GM18517 (cell line): ENCODE data around the gene PDXDC1.
"Not testable (repeated sequence)": the region's sequence is repeated elsewhere in the genome, so short reads cannot be mapped to it uniquely, and the experiment has no call there.

ENCODE experiments used
- ATAC-seq: cut with Tn5 transposase; IDR thresholded peaks from one replicate; pipeline ENCODE4 v1.9.1; 2021; ENCODE audit warnings: mild to moderate bottlenecking, moderate library complexity; ENCODE audit not compliant: unreplicated experiment

PDXDC1 gene

DNA sequence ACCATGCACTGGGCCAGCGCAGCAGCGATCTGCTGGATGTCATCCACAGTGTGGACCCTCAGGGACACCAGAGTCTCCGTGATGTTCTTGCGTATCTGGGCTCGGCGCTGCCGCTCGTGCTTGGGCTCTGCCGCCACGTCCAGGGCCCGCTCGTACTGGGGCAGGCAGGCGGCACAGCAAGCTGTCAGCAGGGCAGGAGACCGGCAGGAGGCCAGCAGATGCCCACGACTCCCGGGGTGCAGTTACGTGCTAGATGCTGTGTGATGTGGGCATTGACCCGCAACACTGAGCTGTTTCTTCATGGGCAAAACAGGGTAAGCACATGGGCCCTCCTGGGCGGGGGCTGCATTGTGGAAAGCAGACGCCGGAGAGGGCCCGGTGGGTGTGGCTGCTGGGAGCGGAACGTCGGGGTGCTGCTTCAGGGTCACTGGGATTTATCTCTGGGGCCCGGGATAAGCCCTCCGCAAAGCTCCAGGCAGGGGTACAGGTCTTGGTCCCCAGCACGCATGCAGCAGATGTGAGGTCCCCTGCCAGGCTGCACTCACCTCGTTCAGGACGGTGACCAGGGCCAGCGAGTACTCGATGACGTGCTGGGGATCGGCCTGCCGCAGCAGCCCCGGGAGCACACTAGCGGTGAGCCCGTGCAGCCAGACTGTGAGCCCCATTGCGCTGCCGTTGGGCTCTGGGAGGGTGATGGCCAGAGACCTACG is 158.0 kb downstream of the PDXDC1 start:
- ATAC-seq: not testable (repeated sequence)

DNA sequence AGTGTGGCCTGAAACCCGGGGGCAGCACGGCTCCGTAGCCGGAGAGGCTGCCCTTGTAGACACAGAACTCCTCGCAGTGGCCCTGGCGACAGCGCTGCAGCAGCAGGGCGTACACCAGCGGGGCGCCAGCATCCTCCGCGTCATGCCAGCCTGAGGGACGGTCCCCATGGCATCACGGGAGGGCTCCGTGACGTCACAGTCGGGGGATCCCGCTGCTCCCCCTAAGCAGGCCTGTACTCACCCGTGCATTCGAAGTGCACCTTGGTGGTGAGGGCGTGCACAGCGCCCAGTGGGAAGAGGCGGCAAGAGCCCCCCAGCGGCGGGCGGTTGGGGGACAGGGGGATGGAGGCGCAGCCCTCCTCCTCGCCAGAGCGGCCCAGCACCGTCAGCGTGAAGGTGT is 158.7 kb downstream of the PDXDC1 start:
- not testable (repeated sequence) for ATAC-seq

DNA sequence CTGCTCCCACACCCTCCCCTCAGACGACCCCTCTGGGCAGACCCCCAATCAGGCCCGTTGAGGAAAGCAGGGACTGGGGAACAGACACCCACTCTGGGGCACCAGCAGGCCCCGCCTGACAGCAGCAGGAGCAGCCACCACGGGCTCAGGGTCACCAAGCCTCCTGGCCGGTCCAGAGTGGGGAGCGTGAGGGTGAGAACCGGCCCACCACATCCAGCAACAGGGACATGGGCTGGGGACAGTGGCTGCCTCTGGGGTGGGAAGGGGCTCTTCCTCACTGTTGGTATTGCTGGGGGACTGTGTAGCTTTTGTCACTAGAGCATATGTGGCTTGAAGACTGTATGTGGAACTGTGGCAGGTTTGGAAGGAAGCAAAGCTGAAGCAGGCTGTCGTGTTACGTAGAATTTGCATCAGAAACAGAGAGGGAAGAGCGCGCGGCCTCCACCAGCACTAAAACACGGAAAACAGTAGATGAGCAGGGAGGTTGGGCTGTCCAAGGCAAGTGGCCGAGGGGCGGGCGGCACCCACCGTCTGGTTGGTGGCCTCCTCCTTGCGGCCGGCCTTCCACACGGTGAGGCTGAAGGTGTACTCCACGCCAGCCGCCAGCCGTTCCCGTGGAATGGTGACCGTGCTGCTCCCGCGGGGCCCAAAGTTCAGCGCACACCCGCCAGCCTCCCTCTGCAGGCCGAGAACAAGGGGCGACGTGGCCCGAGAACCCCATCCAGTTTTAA is 160.1 kb downstream of the PDXDC1 start:
- not testable (repeated sequence) for ATAC-seq

DNA sequence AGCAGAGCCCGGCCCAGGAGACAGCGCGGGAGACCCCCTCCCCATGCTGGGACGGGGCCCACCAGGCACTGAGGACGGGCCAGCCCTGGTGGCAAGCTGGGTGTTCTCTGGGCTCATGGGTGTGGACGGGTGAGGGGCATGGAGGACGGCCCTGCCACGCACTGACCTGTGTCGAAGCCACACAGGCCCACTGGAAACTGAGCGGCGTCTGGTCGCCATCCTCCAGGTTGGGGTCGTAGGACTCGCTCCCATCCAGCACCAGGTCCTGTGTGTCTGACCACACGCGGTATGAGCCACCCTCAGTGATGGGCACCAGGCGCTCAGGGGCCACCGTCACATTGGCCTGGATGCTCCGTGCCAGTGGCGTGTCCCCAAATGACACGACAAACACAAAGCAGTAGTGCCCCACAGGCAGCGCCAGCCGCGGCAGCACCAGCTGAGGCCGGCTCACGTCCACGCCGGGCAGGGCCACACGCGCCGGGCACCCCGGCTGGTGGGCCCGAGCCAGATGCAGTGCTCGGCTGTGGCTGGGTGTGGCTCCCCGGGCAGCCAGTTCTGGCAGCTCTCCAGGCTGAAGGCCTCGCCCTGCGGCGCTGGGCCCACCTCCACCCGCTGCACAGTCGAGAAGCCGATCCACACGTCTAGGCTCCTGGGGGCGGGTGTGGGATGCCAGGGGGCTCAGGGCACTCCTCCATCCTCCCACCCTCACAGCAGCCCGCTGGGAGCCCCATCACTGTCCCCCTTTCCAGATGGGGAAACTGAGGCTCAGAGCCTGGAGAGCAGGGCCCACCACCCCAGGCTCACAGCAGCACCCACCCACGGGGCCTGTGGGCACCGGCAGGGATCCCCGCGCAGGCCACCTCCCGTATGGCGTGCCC is 160.9 kb downstream of the PDXDC1 start:
- not testable (repeated sequence) for ATAC-seq

DNA sequence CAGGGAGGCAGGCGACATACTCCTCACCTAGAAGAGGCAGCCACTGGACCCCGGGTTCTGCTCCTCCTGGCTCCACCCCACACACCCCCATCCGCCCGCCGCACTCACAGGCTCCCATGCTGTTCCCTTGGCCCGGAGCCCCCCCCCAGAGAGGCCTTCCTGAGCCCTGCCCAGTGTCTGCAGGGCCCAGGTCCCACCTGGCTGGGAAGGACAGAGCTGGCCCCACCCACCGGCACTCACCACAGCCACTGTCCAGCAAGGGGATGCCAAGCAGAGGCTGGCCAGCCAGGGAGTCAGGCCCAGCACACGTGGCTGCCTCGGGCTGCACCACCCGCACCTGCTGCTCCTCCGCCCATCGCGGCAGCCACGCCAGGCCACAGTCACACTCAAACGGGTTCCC is 162.7 kb downstream of the PDXDC1 start:
- not testable (repeated sequence) for ATAC-seq

DNA sequence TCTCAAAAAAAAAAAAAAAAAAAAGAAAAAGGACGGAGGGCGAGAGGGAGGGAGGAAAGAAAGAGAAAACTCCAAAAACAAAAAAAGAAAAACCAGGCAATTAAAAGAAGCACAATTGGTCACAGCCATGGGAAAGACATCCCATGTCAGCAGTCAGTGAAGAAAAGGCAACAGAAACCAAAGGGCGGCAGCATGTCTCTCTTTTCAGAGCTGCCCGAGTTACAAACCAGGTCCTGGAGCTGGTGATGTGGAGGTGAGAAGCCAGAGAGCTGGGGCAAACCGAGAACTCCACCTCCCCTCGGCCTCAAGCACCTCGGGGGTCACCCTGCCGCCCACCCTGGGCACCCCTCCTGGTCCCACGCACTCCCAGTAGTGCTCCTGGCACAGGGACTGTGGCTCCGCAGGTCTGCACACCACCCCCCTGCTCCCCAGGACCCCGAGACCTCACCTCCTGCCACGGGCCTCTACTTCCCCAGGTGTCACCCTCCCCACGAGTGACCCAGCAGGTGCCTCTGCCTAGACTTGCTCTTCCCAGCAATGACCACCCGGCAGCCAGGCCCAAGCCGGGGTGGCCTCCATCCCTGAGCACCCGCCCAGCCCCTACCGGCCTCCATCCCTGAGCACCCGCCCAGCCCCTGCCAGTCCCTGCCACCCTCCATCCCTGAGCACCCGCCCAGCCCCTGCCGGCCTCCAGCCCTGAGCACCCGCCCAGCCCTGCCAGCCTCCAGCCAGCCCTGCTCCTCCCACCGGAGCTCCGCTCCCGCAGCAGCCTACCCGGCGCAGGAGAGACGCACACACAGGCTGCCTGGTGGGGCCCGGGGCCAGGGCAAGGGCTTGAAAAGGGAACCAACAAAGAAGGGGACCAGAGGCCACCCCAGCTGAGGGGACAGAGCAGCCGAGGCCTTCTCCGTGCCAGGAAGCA is 165.9 kb downstream of the PDXDC1 start:
- ATAC-seq: not testable (repeated sequence)

DNA sequence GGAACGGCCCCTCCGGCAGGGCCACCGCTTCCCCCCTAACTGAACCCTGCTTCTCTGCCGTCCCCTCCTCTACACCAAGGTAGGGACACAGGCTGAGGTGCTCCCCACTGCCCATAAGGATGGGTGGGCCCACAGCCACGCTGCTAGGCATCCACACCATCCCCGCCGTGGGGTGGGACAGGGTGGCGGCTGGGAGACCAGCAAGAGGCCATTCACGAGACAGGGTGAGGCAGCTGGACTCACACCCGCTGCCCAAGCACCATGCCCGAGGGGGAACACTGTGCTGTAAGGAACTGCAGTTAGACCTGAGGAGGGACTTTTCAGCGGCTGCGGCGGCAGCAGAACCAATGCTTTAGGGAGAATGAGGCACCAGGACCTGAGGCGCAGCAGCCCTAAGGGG is 166.8 kb downstream of the PDXDC1 start:
- ATAC-seq: no peak

DNA sequence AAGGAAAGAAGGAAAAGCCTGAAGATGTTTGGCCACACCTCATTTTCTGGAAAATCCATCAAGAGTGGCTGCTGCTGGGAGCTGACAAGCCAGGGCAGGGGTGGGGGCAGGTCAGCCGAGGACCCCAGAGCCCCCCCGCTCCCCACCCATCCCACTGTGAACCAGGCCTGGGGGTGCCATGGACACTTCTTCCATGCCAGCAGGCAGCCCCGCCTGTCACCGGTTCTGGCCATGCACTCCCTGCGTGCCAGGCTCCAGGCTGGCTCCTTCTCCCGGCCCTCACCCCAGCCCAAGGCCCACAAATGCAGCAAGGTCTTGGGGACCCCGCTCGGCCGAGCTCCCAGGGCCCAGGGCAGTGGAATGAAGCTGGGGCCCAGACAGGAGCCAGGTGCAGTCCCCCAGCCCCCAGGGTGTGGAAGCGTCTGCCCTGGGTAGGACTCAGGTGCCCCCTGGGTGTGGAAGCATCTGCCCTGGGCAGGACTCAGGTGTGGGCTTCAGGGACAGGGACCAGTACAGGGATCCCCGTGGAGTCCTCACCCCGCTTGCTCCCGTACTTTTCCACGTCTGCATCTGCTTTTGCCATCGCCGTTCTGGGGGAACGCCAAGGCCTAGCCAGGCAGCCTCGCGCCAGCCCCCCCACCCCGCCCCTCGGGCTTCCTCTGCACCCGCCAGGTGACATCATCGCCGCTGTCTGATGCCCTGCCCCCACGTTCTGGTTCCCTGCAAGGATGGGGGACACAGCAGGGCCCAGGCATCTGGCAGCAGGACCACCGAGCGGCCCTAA is 167.5 kb downstream of the PDXDC1 start:
- not testable (repeated sequence) for ATAC-seq

DNA sequence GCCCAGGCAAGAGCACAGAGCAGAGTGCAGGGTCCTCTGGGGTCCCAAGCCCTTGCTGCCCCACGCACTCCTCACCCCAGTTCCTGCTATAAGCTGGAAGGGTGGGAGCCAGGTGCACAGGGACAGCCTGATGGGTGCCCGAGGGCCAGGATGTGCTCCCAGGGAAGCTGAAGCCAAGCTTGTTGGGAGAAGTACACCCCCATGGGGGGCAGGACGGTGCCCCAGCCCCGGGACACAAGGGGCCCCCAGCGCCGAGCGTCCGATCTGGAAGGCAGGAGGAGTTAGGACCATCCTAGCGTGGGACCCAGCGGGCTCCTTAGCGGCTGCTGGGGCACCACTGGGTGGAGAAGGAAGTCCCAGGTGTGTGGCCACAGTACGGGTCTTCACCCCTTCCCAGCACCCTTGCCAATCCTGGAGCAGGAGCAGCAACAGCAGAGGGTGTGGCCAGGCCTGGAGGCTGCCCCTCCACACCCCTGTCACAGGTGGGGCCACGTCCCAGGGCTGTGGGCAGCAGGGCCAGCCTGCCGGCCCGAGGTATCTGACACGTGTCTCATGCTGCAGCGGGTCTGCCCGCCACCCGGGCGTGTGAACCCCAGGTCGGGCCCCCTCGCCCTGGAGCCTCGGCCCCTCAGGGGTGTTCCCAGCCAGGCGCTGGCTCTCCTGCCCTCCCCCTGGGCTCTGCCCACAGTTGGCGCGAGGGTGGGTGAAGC is 168.2 kb downstream of the PDXDC1 start:
- ATAC-seq: not testable (repeated sequence)

DNA sequence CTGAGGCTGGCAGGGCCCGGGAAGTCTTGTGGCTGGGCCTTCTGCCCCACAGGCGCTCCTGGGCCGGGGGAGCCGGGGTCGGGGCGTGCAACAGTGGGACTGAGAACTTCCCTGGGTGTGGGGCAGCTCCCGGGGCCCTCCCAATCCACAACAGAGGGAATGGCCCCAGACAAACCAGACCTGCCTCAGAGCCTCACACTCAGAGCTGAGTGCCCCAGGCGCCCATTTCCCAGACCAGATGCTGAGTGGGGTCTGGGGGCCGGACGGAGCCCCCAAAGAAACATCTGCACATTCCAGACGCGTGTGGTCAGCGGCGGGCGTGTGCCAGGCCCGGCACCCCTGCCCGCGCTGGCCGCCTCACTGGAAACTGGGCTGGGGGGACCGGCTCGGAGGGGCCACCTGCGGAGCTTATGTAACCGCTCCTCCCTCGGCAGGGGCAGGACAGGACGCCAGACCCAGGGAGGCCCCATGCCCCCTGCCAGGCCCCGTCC is 168.8 kb downstream of the PDXDC1 start:
- not testable (repeated sequence) for ATAC-seq

DNA sequence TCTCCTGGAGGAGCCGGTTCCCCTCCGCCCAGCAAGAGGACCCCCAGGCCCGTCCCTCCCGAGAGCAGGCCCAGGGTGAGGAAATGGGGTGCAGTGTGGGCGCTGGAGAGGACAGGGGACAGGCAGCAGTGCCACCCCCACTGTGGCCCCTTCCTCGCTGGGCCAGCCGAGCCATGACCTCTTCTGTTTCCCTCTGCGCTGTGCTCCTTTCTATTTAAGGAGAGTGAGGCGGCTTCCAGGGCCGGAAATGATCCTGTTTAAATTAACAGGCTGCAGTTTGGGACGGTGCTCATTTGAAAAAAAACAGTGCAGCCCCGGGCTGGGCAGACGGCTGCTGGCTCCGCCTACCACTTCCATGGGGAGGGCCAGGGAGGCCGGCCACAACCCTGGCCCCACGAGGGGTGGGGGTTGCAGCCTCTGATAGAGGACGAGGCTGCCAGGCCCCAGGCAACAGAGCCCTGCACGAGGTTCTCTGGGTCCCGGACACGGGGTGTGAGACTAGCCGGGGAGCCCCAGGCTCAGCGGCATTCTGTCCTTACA is 169.3 kb downstream of the PDXDC1 start:
- ATAC-seq: not testable (repeated sequence)

DNA sequence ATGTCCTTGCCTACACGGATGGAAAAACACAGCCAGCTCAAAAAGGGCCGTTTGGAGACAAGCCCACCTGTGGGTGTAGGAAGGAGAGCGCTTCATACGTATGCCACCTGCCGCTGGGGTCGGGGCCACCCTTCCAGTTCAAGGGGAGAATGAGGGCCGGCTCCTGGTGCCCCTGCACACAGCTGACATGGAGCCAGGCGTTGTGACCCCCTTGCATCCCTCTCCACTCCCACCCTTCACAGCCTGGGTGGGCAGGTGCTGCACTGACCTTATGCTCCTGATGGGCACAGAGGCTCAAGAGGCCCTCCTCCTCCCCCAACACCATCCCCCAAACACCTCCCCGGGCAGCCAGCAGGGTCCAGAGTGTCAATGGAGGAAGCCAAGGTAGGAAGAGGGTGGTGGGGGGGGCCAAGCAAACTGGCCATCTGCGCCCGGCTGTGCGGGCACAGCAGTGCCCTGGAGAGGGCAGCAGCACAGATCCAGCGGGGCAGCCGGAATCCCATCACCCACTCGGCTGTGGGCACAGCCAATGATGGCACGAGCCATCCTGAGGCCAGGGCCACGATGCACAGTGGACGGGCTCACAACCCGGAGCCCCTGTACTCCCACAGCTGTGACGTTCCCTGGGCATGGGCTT is 170.1 kb downstream of the PDXDC1 start:
- not testable (repeated sequence) for ATAC-seq

DNA sequence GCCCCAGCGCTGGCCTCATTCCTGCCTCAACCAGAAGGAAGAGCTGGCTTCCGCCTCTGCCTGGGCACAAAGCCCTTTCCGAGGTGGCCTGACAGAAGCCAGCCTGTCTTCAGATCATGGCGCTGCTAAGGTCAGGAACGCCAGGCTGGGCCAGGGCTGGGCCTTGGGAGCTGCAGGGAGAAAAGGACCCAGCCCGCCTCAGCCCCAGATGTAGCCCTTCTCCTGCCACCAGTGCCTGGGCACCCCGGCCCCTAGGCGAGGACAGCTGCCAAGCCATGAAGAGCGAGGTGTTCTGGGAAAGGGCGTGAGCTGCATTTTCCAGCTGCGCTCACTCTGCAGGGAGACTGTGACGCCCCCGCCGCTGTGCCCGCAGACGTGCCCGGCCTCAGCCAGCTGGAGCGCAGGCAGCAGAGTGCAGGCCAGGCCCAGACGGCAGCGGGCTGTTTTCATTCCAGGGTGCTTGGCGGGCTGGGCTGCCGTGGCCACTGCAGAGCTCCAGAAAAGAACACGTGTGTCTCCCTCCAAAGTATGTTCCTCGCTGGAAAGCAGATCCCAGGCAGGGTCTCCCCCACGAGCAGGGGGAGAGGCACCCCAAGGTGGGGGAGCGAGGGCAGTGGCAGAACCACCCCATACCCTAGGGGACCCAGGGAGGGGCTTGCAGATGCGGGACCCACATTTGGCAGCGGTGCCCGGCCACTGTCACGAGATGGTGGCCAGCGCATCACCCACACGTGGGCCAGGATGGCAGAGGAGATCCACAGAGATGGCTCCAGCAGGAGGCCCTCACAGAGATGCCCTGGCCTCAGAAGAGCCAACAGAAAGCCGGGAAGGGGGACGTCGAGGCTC is 170.8 kb downstream of the PDXDC1 start:
- ATAC-seq: not testable (repeated sequence)

DNA sequence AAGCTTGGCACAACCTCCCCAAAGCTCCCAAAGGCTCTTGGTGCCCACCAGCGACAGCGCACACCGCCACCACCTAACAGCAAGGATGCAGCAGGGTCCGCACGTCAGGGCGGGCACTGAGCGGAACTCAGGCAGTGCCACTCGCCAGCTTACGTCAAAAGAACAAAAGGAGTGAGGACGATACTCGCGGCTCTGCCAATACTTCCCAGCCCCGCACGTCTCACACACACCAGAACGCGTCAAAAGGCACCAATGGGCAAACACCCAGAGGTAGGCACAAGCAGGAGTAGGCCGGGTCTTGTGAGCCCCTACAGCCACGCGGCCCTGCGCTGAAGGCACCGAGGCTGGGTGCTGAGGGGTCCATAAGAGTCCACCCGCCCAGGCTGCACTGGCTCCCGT is 171.4 kb downstream of the PDXDC1 start:
- ATAC-seq: not testable (repeated sequence)

DNA sequence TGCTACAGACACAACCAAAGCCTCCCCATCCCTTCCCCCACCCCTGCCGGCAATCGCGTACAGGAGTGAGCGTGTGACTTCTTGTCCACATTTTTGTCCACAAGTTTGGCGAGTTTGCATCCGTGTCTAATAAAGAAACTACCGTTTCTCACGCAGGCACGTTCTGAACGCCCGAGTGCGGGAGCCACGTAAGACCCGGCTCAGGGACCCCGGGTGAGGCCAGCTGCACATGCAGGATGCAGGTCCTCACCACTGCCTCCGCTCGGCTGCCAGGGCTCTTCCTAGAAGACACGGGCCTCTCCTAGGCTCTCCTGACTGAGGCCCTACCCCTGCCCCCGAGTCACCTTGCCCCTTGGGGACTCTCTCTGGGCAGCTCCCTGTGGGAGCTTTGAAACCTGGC is 174.0 kb downstream of the PDXDC1 start:
- ATAC-seq: not testable (repeated sequence)

DNA sequence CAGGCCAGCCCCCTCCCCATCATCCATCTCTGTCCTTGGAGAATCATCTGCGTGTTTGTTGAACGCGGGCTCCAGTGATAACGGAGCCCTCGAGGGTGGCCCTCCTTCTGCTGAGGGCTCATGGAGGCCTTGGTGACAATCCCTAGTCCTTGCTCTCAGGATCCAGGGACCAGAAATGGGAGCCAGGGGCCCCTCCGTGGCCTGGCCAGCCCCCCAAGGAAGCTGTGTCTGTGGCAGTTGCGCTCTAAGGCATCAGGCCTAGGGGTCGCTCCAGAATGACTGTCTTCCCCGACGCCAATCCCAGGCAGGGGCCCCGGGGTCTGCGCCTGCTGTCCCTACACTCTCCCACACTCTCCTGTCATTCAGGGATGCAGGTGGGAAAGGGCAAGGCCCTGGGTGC is 174.4 kb downstream of the PDXDC1 start:
- ATAC-seq: not testable (repeated sequence)

DNA sequence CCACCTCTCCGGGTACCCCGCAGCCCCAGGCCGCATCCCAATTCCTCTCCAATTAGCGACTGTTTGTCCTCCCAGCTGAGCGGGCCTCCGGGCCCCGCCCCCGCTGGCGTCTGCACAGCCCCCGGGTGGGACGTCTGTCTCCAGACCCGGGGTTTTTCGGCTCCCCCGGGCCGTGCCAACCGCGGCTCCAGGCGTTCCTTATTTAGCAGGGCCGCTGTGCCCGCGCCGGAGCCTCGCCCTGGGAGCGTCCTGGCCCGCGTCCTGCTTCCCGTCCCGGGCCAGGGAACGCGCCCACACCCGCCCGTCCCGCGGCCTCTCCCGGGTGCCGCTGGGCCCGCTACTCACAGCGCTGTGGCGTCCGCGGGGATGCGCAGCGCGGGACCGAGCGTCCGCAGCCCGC is 179.2 kb downstream of the PDXDC1 start:
- ATAC-seq: not testable (repeated sequence)
